Mesothelial cell of epicardium (in vitro differentiated cells): ENCODE results near the gene CHRNB1. TPM values are rescaled to one million over a fixed set of nuclear protein-coding genes. Genes with fewer than 3 reads are reported as not detected.

Source experiments
- DNase-seq, 2 experiments: peaks; one replicate each; pipeline ENCODE4 v3.0.0; 2021; ENCODE audit warnings: low spot score in 2 of 2; ENCODE audit not compliant: unreplicated experiment in 2 of 2
- H3K27ac Mint-ChIP-seq: 2 replicates; pipeline ENCODE4 v1.8.0; 2021; ENCODE audit warnings: mixed read lengths
- H3K27me3 Mint-ChIP-seq: 2 replicates; pipeline ENCODE4 v1.8.0; 2021; ENCODE audit warnings: low read depth, mixed read lengths
- H3K36me3 Mint-ChIP-seq: 2 replicates; pipeline ENCODE4 v1.8.0; 2021; ENCODE audit warnings: mixed read lengths
- H3K4me1 Mint-ChIP-seq: 2 replicates; pipeline ENCODE4 v1.8.0; 2021; ENCODE audit warnings: mixed read lengths
- H3K4me3 Mint-ChIP-seq: 2 replicates; pipeline ENCODE4 v1.8.0; 2021; ENCODE audit warnings: mild to moderate bottlenecking, moderate library complexity, mixed read lengths
- H3K9me3 Mint-ChIP-seq: 2 replicates; pipeline ENCODE4 v1.8.0; 2021; ENCODE audit warnings: mixed read lengths
- total RNA-seq: library from RNA; stranded (reverse); gene quantifications from 3 replicates; pipeline ENCODE4 v1.2.1, GENCODE V29; 2021
- TF ChIP-seq, protein P1 (sequence below): fragments of 200-600 bp; sonication (generic); IDR thresholded peaks from one replicate; pipeline ENCODE4 v1.5.0; 2021; ENCODE audit warnings: antibody characterized with exemption; ENCODE audit not compliant: unreplicated experiment

The CHRNB1 gene
- total RNA-seq, 1 donor from 2014 or later, result 17.7 TPM

- Mint-ChIP-seq H3K4me1 (peaks cover 42% of the 10 kb centered on the region), H3K9me3 (no peaks in the 10 kb centered on the region), H3K27me3 (peaks cover 38% of the 10 kb centered on the region), H3K4me3 (peak overlapping the region; percentile 83), H3K27ac (peak overlapping the region; percentile 97), H3K36me3 (no peaks in the 10 kb centered on the region)
- TF ChIP-seq, protein P1, sequence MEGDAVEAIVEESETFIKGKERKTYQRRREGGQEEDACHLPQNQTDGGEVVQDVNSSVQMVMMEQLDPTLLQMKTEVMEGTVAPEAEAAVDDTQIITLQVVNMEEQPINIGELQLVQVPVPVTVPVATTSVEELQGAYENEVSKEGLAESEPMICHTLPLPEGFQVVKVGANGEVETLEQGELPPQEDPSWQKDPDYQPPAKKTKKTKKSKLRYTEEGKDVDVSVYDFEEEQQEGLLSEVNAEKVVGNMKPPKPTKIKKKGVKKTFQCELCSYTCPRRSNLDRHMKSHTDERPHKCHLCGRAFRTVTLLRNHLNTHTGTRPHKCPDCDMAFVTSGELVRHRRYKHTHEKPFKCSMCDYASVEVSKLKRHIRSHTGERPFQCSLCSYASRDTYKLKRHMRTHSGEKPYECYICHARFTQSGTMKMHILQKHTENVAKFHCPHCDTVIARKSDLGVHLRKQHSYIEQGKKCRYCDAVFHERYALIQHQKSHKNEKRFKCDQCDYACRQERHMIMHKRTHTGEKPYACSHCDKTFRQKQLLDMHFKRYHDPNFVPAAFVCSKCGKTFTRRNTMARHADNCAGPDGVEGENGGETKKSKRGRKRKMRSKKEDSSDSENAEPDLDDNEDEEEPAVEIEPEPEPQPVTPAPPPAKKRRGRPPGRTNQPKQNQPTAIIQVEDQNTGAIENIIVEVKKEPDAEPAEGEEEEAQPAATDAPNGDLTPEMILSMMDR, result peak; percentile 39
- peak; percentile 75 to 88 for DNase-seq
Measured at GRCh38 chr17:7436556-7437368, 8.1 kb upstream of the CHRNB1 start.

DNA sequence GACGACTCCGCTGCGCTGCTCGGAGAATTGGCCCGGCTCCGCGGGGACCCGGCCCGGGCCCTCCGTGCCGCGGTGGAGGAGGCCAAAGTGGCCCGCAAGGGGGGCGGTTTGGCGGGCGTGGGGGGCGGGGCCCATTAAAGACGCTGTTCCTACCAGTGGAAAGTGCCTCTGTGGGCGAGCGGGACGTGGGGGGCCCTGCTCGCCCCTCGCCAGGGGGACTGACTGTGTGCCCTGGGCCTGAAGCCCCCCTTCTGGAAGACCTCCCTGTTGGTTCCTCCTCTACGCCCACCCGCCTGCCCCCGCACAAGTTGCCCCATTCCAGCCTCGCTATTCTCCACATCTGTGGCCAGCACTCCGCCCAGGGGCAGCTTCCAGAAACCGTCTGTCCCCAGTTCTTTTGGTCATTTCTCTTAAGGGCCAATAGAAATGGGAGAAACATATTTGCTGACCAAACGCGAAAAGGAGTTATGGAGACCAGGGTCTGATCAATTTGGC is 7.4 kb upstream of the CHRNB1 start:
- TF ChIP-seq, protein P1, result no peak
- H3K4me3 Mint-ChIP-seq, result peak overlapping the region; percentile 83
- H3K4me1 Mint-ChIP-seq, result peaks cover 47% of the 10 kb centered on the region
- no peaks in the 10 kb centered on the region for H3K36me3 Mint-ChIP-seq
- no peaks in the 10 kb centered on the region for H3K9me3 Mint-ChIP-seq
- peak overlapping the region; percentile 90 for H3K27ac Mint-ChIP-seq
- peaks cover 38% of the 10 kb centered on the region for H3K27me3 Mint-ChIP-seq
- DNase-seq, result no peak

DNA sequence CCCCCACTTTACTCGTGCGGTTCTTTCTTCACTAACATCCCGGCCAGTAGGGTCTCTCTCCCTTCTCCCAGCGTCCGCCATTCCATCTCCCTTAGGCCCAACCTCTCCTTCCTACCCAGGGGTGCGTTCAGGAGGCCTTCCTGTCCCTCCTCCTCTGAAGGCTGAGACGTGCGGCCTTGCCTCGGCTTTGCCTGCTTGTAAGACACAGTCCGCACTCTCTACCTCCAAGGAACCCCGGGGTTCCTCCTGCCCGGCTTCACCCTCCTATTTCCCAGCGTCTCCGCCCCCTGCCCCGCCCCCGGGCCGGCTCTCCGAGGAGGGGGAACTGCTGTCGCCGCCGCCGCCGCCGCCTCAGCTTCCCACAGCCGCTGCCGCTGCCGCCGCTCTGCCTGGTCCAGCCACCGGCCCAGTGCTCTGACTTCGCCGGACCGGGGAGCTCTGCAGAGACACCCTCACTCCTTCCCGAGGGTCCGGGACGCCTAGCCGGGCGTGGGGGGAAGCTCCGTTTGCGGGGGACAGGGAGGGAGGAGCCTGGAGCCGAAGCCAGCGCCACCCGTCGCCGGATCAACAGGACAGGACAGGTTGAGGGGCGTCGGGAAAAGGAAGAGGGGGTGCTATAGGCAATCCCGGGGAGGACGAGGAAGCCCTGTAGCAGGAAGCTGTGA is 6.8 kb upstream of the CHRNB1 start:
- peak in 1 of 2 experiments; percentile 83 for DNase-seq
- no peaks in the 10 kb centered on the region for H3K9me3 Mint-ChIP-seq
- peak overlapping the region; percentile 90 for H3K27ac Mint-ChIP-seq
- TF ChIP-seq, protein P1, result no peak
- H3K4me3 Mint-ChIP-seq, result peak overlapping the region; percentile 83
- peaks cover 48% of the 10 kb centered on the region for H3K4me1 Mint-ChIP-seq
- no peaks in the 10 kb centered on the region for H3K36me3 Mint-ChIP-seq
- H3K27me3 Mint-ChIP-seq, result peaks cover 38% of the 10 kb centered on the region

- H3K4me3 Mint-ChIP-seq, result peak overlapping the region; percentile 83
- H3K27me3 Mint-ChIP-seq, result peaks cover 38% of the 10 kb centered on the region
- TF ChIP-seq, protein P1, result no peak
- H3K36me3 Mint-ChIP-seq, result no peaks in the 10 kb centered on the region
- H3K27ac Mint-ChIP-seq, result peak overlapping the region; percentile 66
- DNase-seq, result no peak
- peaks cover 51% of the 10 kb centered on the region for H3K4me1 Mint-ChIP-seq
- no peaks in the 10 kb centered on the region for H3K9me3 Mint-ChIP-seq
Measured at GRCh38 chr17:7438656-7439460, 6.0 kb upstream of the CHRNB1 start.

DNA sequence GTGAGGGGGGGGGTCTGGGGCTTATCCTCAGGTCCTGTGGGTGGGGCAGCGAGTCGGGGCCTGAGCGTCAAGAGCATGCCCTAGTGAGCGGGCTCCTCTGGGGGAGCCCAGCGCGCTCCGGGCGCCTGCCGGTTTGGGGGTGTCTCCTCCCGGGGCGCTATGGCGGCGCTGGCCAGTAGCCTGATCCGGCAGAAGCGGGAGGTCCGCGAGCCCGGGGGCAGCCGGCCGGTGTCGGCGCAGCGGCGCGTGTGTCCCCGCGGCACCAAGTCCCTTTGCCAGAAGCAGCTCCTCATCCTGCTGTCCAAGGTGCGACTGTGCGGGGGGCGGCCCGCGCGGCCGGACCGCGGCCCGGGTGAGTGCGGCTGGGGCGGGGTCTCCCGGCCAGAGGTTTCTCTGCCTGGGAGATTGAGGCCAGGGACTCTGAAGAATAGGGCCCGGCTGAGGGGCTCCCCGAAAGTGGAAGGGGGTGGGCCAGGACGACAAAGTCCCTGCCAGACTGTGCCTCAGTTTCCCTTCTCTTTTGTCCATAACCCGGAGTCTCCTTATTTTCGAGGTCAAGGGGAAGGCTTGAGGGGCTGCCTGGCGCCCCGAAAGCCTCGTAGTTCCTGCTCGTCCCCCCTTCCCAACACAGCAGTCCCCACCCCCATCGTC is 5.3 kb upstream of the CHRNB1 start, which contains the start of gene FGF11:
Gene FGF11 (plus strand): TSS at position 51 of the 651 bp plus-strand sequence. CDS start 109 bp downstream, at position 160.
- H3K27ac Mint-ChIP-seq, result peak within 1 kb of the TSS; percentile 95
- peak within 1 kb of the TSS; percentile 94 for H3K4me3 Mint-ChIP-seq
- no peaks in the 10 kb centered on the region for H3K36me3 Mint-ChIP-seq
- no peaks in the 10 kb centered on the region for H3K9me3 Mint-ChIP-seq
- peaks cover 38% of the 10 kb centered on the region for H3K27me3 Mint-ChIP-seq
- TF ChIP-seq, protein P1, result no peak
- peak in 1 of 2 experiments; percentile 48 for DNase-seq
- peaks cover 56% of the 10 kb centered on the region for H3K4me1 Mint-ChIP-seq
